Posterior vena cava (tissue), 2 donors: Measurements from ENCODE around the gene TOR1B. TPM values are rescaled to one million over a fixed set of nuclear protein-coding genes. Genes with fewer than 3 reads are reported as not detected.

Experiments used
- DNase-seq: peaks from one replicate; pipeline ENCODE4 v3.0.0-alpha.2; 2020; ENCODE audit warnings: low spot score
- intact Hi-C, 2 donors: fragments of 100-400 bp; cut with DNase I; formaldehyde crosslinking; loops; one replicate each; pipeline versions ENCODE4 v1.14.1 to v1.14.2; 2022 to 2023
- total RNA-seq, 2 donors: library from RNA; stranded (reverse); fragmentation: NEBNext Ultra II Directional; extraction: Animal tissue kit (Norgen Biotek cat#: 25700); gene quantifications; one replicate each; pipeline ENCODE4 v1.2.1, GENCODE V29; 2021
- donor health status: DM: yes; HTN: yes; CAD: no.
- donor health status: DM: yes; HTN: yes; CAD: no.

Gene TOR1B
- total RNA-seq, 2 donors from 2014 or later = 16.9 to 17.5 TPM

DNA sequence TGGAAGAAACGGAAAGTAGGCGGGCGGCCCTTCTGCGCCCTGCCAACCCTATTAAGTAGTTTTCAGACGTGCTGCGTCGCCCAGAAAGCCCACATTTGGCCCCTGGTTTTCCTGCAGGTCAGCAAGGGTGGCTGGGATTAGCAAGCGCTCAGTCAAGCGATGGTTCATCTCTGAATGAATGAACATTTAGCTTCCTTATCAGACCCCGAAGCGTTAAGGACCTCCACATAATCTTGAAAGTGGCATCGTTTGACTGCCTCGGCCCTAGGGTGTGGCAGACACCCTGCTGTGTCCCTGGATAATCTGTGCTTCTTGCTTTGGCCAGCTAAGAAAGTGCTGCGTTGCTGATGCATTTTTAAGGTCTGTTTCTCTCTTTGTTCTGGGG, 684 bp downstream of the TOR1B start:
- no peak for DNase-seq
- intact Hi-C loops = no loop called here

DNA sequence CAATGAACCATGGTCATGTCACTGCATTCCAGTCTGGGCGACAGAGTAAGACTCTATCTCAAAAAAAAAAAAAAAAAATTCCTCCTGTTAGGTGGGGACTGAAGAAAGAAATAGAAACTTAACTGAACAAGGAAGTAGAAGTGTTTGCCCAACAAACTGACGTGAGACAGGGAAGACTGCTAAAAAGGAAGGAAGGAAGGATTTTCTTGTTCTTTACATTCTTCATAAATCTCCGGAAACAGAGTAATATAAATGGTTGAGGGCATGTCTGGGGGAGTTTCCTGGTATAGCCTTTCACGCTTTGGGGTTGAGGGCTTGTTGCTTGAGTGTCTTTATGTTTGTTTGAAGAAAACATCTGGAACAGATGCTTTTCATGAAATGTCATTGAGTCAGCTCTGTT, 3.1 kb downstream of the TOR1B start:
- intact Hi-C loops = no loop called here
- DNase-seq = no peak

DNA sequence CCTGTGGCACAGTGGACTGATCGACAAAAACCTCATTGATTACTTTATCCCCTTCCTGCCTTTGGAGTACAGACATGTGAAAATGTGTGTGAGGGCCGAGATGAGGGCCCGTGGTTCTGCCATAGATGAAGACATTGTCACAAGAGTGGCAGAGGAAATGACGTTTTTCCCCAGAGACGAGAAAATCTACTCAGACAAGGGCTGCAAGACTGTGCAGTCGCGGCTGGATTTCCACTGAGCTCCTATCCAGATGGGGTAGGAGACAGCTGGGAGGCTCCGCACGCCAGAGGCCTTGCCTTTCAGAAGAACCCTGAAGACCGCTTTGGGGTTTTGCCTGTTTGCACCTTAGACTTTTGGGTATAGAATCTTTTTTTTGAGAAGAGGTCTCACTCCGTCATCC, 6.4 kb downstream of the TOR1B start:
- intact Hi-C loops = no loop called here
- DNase-seq = no peak

GRCh38 chr9:129810116-129810515, 7.1 kb downstream of the TOR1B start:
- DNase-seq = no peak
- intact Hi-C loops = no loop called here

GRCh38 chr9:129810788-129811187, 7.8 kb downstream of the TOR1B start:
- DNase-seq = no peak
- intact Hi-C loops = no loop called here

GRCh38 chr9:129811967-129812363, 9.0 kb downstream of the TOR1B start:
- intact Hi-C loops = no loop called here
- DNase-seq = no peak

DNA sequence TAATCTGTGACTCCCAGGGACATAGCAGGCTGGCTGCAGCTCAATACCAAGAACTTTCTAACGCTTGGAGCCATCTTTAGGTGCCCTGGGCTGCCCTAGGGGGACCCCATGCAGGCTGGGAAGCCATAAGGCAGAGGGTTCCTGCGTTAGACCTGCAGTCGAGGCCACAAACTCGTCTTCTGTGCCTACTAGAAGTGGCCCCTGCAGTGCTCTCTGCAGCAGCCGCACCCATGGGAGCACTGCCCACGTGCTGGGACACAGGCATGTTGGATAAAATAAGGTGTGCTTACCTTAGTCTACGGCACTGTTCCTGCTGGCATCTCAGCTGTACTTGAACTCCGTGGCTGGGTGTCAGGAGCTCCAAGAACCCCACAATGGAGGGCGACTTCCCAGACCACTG, 9.4 kb downstream of the TOR1B start:
- intact Hi-C loops = no loop called here
- DNase-seq = no peak

DNA sequence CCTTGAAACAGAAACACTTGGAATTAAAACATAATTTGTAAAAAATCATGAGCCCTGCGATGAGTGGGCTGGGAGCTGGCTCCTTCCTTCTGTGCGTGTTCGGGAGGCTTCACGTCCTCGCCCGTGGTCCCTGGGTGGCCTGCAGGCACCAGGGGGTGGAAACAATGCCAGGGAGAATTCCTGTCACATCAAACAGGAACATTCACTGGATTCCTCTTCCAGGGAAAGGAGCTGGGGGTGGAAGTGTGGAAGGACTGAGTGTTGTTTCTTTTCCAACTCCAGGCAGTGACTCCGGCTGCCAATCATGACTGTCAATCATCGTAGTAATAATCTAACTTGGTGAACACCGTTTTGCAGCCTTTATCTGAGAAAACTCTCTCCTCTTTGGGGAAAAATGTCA, 10.7 kb downstream of the TOR1B start:
- intact Hi-C loops = loop anchor here in 1 of 2 donors (1.0 kb wide), 1 partner anchor 20 kb away; no protein-coding TSS in a partner anchor
- no peak for DNase-seq

DNA sequence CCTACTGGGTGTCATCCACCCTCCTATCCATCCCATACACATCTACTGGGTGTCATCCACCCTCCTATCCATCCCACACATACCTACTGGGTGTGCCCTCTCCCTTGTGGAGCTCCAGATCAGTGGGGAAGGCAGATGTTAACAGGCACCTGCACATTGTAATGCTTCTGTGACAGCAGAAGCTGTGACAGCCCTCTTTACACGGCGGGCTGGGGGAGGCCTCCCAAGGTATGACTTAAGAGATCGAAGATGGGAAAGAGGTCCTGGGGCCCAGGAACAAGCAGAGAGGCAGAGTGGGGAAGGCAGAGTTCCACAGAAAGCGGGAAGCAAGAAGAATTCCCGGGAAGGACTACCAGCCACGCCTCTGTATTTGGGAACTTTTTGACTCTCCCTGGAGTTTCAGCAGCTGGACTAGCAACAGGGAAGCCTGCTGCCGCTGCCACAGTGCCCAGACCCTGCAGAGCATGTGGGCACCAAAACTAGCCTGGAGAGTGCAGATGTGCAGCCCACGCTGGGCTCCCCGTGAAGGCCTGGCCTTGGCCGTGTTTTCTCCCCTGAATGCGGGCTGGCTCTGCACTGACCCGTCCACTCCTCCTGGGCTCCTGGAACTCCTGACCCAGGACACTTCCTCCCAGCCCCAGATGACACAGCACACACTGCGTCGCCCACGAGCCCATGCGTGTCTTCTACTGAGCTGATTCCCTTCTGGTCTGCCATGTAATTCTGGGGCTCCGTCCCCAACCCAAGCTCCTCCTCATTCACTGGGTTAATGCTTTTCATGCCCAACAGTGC, 11.6 kb downstream of the TOR1B start:
- intact Hi-C loops = no loop called here
- DNase-seq = no peak

- intact Hi-C loops = no loop called here
- no peak for DNase-seq
Measured at GRCh38 chr9:129815278-129815677, 12.3 kb downstream of the TOR1B start.

DNA sequence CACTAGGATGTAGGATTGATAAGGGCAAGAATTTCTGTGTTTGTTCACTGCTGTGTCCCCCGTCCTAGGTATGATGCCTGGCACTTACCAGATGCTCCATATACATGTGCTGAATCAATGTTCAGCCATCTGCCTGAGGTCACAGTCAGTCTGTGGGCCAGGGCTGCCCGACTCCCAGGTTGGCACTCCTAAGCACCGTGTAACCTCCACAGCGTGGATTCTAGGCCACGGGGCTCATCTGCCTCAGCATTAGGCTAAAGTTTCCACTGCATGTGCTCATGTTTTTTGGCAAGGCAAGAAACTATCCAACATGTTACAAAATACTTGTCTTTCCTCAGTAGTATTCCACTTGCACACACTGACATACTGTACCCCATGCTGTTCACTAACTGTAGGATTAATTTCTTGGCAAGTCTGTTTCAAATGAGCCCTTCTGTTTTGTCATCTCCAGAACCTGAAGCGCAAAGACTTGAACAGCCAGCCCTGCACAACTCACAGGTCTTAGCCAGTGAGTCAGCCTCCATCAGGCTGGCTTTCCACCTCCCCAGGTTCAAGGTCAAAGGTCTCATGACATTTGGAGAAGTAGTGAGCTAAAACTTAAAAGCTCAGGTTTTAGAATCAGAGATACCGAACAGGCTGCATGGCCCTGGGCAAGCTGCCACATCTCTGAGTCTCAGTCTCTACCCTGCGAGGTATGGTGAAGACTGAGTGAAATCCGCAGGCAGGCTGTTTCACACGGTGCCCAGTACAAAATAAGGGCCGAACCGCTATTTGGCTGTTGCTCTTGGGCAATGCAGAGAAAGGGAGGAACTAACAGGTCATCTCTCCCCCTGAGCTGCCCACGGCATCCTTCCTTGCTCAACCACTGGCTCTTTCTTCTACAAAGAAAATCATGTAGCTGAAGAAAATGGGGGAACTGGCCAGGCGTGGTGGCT, 13.8 kb downstream of the TOR1B start:
- intact Hi-C loops = no loop called here

DNA sequence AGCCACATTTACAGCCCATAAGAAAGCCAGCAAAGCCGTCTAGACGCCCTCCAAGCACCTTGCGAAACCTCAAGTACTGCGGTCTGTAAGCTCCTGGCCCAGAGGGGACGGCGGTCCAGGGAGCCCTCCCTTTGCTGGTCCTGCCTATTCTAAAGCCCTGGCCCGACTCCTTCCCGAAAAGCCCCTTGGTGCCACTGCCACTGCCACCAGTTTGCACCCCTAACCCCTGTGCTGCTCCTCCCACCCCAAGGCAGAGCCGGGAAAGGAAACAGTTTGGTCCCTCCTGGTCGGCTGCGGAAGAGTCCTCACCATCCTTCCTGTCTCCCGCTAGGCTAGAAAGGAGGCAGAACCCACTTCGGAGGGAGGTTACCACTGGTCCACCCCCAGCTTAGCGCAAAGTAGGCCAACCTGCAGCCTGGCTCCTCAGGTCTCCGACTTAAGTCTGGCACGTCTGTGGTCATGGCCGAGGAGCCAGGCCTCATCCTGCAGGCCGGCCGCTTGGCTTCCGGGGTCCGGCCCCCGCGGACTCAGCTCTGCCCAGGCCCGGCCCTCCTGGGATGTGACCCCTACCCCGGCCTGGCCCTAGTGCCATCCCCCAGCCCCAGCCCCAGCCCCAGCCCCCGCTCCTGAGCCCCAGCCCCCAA, 20.0 kb downstream of the TOR1B start:
- intact Hi-C loops = no loop called here
- peak; percentile 85 for DNase-seq

More for the DNA sequence above, 13.8 kb downstream of the TOR1B start:
- DNase-seq = no peak

DNA sequence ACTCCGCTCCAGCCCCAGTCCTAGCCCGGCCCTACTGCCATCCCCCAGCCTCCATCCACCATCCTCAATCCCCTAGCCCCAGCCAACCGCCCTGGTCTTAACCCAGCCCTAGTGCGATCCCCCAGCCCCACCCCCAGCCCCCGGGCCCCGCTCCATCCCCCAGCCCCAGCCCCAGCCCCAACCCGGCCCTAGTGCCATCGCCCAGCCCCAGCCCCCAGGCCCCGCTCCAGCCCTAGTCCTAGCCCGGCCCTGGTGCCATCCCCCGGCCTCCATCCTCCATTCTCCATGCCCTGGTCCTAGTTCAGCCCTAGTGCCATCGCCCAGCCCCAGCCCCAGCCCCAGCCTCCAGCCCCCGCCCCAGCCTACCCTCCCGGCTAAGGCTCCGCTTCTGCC, 20.6 kb downstream of the TOR1B start:
- DNase-seq = no peak
- intact Hi-C loops = no loop called here

GRCh38 chr9:129823935-129824601, 21.1 kb downstream of the TOR1B start, which contains the start of gene TOR1A:
TOR1A (minus strand) TSS chr9:129824136; CDS start chr9:129824085, 51 bp downstream.
- DNase-seq = peak; percentile 98
- intact Hi-C loops = no loop called here

GRCh38 chr9:129826344-129826743, 23.4 kb downstream of the TOR1B start:
- intact Hi-C loops = no loop called here
- DNase-seq = no peak

GRCh38 chr9:129826759-129827158, 23.8 kb downstream of the TOR1B start:
- intact Hi-C loops = no loop called here
- DNase-seq = no peak

DNA sequence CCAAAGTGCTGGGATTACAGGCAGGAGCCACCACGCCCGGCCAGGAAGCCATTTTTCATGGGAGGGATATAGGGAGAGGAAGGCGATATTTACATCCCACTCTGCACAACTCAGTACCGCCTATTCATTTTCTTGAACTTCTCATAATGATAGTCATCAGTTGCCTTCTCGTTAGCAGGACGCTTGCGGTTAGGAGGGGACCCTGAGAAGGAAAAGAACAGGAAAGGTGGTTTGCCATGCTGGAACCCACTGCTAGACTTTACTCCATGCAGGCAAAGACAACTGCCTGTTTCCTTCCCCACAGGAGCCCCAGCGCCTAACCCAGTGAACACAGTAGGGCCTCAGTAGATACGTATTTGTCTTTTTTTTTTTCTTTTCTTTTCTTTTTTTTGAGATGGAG, 25.1 kb downstream of the TOR1B start:
- no peak for DNase-seq
- intact Hi-C loops = no loop called here

- intact Hi-C loops = no loop called here
- DNase-seq = no peak
Measured at GRCh38 chr9:129828969-129829368, 26.0 kb downstream of the TOR1B start.

- DNase-seq = no peak
- intact Hi-C loops = no loop called here
Measured at GRCh38 chr9:129832982-129833381, 30.0 kb downstream of the TOR1B start.
